Measurements from ENCODE around the gene GRIK2. TPM values are rescaled to one million over a fixed set of nuclear protein-coding genes. Genes with fewer than 3 reads are reported as not detected.

Gene GRIK2
- total RNA-seq, 1 experiment from 2014 or later = 0.70 TPM

DNA sequence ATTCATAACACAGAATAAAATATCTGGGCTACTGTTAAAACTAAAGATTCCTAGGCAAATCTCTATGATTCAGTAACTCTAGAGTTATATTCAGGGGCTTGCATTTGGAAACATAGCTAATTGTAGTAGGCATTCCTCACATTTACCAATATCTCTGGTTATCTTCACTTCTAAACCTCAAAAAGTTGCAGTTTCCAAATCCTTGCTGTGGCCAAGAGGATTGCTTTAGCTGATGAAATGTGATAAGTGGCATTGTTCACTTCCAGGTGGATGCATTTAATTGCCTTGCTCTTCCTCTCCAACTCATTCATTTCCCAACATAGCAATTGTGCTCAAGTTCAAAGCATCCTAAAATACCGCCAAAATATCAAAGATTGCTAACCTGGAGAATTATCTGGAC is 246.6 kb downstream of the GRIK2 start:
- Mint-ChIP-seq H3K27ac (no peak overlapping the region), H3K36me3 (ENCODE audit: insufficient read depth in 1 of 3, low read depth in 3 of 3) (peaks cover 0 to 4% (median 0%) of the 10 kb centered on the region in 3 experiments; a peak in 2 of 7 replicates), H3K4me1 (peaks cover 3 to 4% of the 10 kb centered on the region in 2 experiments; a peak in 2 of 4 replicates), H3K9me3 (peaks cover 0 to 2% of the 10 kb centered on the region in 2 experiments; a peak in 1 of 5 replicates), H3K4me3 (no peak overlapping the region), H3K27me3 (ENCODE audit: low read depth) (no peaks in the 10 kb centered on the region)
- Histone ChIP-seq H3K4me2 (ENCODE audit: insufficient read depth, insufficient read length, low read length) (no peak overlapping the region), H3K23me2 (ENCODE audit: insufficient read length, low read depth, low read length, poor library complexity, severe bottlenecking) (no peaks in the 10 kb centered on the region), H3K79me1 (ENCODE audit: insufficient read depth, low read depth, low read length, poor library complexity, severe bottlenecking) (no peaks in the 10 kb centered on the region), H4K91ac (ENCODE audit: insufficient read length, low read depth, low read length) (no peak overlapping the region), H2BK120ac (ENCODE audit: low read depth, low read length, poor library complexity, severe bottlenecking) (no peak overlapping the region), H3K27me3 (ENCODE audit: insufficient read depth, low read length) (no peaks in the 10 kb centered on the region), H3K79me2 (ENCODE audit: insufficient read depth, low read length) (no peaks in the 10 kb centered on the region), H3K27ac (ENCODE audit: insufficient read length, low read depth, low read length) (no peak overlapping the region), H4K5ac (ENCODE audit: insufficient read length, low read depth, low read length) (no peak overlapping the region), H2BK12ac (ENCODE audit: insufficient read length, low read depth, low read length) (no peak overlapping the region), H4K8ac (replicated peaks; ENCODE audit: insufficient read length, low read depth, low read length) (no peak overlapping the region), H3K4ac (ENCODE audit: low read depth, low read length) (no peak overlapping the region), H2BK20ac (ENCODE audit: low read depth, low read length, poor library complexity, severe bottlenecking) (no peak overlapping the region), H3K9me3 (ENCODE audit: control insufficient read depth, low read depth, low read length) (no peaks in the 10 kb centered on the region), H3K56ac (ENCODE audit: insufficient read length, low read depth, low read length) (no peak overlapping the region), H3K4me1 (ENCODE audit: insufficient read depth, low read length) (no peaks in the 10 kb centered on the region), H2BK15ac (ENCODE audit: low read depth, low read length) (no peak overlapping the region), H3K14ac (ENCODE audit: insufficient read depth, low read length) (no peak overlapping the region), H3K23ac (ENCODE audit: insufficient read length, low read depth, low read length) (no peak overlapping the region), H4K20me1 (ENCODE audit: control insufficient read depth, insufficient read depth, insufficient read length) (no peaks in the 10 kb centered on the region), H3K18ac (ENCODE audit: insufficient read length, low read depth, low read length) (no peak overlapping the region), H2AFZ (ENCODE audit: low read length) (no peak overlapping the region), H3T11ph (ENCODE audit: low read length) (no peak overlapping the region), H2AK5ac (ENCODE audit: insufficient read length, low read length) (no peak overlapping the region), H2BK5ac (ENCODE audit: insufficient read length, low read length) (no peak overlapping the region), H3K9ac (ENCODE audit: extremely low read depth, insufficient read length, low read length) (no peak overlapping the region)
- no peak for DNase-seq
- no CpG with 5 or more reads among the region's 1 CpG for WGBS (ENCODE audit: extremely low coverage, insufficient read length, low lambda C conversion rate)
- TF ChIP-seq, protein P1, sequence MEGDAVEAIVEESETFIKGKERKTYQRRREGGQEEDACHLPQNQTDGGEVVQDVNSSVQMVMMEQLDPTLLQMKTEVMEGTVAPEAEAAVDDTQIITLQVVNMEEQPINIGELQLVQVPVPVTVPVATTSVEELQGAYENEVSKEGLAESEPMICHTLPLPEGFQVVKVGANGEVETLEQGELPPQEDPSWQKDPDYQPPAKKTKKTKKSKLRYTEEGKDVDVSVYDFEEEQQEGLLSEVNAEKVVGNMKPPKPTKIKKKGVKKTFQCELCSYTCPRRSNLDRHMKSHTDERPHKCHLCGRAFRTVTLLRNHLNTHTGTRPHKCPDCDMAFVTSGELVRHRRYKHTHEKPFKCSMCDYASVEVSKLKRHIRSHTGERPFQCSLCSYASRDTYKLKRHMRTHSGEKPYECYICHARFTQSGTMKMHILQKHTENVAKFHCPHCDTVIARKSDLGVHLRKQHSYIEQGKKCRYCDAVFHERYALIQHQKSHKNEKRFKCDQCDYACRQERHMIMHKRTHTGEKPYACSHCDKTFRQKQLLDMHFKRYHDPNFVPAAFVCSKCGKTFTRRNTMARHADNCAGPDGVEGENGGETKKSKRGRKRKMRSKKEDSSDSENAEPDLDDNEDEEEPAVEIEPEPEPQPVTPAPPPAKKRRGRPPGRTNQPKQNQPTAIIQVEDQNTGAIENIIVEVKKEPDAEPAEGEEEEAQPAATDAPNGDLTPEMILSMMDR (conservative IDR thresholded peaks at IDR 0.05) = no peak

Measured in H9 (cell line).